Mesothelial cell of epicardium (in vitro differentiated cells): ENCODE measurements around the gene LILRB5. TPM values are rescaled to one million over a fixed set of nuclear protein-coding genes. Genes with fewer than 3 reads are reported as not detected.

Source experiments
- DNase-seq, 2 experiments: peaks; one replicate each; pipeline ENCODE4 v3.0.0; 2021; ENCODE audit warnings: low spot score in 2 of 2; ENCODE audit not compliant: unreplicated experiment in 2 of 2
- H3K27ac Mint-ChIP-seq: 2 replicates; pipeline ENCODE4 v1.8.0; 2021; ENCODE audit warnings: mixed read lengths
- H3K27me3 Mint-ChIP-seq: 2 replicates; pipeline ENCODE4 v1.8.0; 2021; ENCODE audit warnings: low read depth, mixed read lengths
- H3K36me3 Mint-ChIP-seq: 2 replicates; pipeline ENCODE4 v1.8.0; 2021; ENCODE audit warnings: mixed read lengths
- H3K4me1 Mint-ChIP-seq: 2 replicates; pipeline ENCODE4 v1.8.0; 2021; ENCODE audit warnings: mixed read lengths
- H3K4me3 Mint-ChIP-seq: 2 replicates; pipeline ENCODE4 v1.8.0; 2021; ENCODE audit warnings: mild to moderate bottlenecking, moderate library complexity, mixed read lengths
- H3K9me3 Mint-ChIP-seq: 2 replicates; pipeline ENCODE4 v1.8.0; 2021; ENCODE audit warnings: mixed read lengths
- total RNA-seq: library from RNA; stranded (reverse); gene quantifications from 3 replicates; pipeline ENCODE4 v1.2.1, GENCODE V29; 2021
- TF ChIP-seq, protein P1 (sequence below): fragments of 200-600 bp; sonication (generic); IDR thresholded peaks from one replicate; pipeline ENCODE4 v1.5.0; 2021; ENCODE audit warnings: antibody characterized with exemption; ENCODE audit not compliant: unreplicated experiment

Gene LILRB5
- total RNA-seq, 1 donor from 2014 or later, result not detected

DNA sequence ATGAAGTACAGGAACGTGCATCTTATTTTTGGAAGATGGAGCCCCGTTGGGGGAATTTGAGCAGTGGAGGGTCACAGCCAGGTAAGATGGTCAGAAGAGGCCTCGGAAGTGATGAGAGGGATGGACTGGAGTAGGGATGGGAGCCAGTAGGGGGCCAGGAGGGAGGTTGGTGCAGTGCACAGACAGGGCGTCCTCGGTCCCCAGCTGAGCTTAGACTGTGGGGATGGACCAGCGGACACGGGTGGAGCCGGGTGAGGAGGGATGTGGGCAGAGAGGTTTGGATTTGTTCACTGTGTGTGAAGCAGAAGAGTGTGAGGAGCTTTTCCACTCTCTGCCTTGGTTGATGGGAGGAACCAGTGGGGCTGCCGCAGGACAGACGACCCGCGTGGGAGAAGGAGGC, 45.8 kb downstream of the LILRB5 start:
- Mint-ChIP-seq H3K4me3 (no peak overlapping the region), H3K27ac (peak overlapping the region; percentile 75), H3K36me3 (peaks cover 22% of the 10 kb centered on the region), H3K9me3 (no peaks in the 10 kb centered on the region), H3K4me1 (peaks cover 39% of the 10 kb centered on the region), H3K27me3 (no peaks in the 10 kb centered on the region)
- TF ChIP-seq, protein P1, sequence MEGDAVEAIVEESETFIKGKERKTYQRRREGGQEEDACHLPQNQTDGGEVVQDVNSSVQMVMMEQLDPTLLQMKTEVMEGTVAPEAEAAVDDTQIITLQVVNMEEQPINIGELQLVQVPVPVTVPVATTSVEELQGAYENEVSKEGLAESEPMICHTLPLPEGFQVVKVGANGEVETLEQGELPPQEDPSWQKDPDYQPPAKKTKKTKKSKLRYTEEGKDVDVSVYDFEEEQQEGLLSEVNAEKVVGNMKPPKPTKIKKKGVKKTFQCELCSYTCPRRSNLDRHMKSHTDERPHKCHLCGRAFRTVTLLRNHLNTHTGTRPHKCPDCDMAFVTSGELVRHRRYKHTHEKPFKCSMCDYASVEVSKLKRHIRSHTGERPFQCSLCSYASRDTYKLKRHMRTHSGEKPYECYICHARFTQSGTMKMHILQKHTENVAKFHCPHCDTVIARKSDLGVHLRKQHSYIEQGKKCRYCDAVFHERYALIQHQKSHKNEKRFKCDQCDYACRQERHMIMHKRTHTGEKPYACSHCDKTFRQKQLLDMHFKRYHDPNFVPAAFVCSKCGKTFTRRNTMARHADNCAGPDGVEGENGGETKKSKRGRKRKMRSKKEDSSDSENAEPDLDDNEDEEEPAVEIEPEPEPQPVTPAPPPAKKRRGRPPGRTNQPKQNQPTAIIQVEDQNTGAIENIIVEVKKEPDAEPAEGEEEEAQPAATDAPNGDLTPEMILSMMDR, result no peak
- no peak for DNase-seq

DNA sequence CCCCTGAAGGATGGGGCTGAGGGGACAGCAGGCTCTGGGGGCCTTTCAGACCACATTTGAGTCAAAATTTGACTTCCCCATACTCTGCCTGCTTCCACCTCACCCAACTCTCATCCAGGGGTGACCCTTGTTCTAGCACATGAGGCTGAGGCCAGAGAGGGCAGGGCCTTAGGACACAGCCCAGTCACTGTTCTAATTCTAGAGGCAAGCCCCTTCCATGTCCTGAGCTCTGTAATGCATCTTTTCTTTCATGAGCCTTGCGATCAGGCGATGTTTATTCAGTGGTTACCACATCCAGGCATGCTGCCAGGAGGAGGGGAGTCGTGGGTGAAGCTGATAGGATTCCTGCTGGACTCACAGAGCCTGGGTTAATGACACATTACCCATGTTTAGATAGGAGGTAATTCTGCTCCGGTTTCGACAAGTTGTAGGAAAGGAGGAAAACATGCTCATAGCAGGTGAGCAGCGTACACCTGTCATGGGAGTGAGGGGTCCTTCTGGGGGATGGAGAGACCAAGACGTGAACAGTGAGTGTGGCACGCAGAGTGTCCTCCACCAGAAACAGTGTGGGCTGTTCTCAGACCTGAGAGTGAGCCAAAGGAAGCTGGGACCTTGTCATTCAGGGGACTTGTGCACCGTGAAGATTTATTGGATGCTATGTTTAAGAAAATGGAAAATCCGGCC, 47.1 kb downstream of the LILRB5 start:
- H3K9me3 Mint-ChIP-seq, result no peaks in the 10 kb centered on the region
- H3K27me3 Mint-ChIP-seq, result no peaks in the 10 kb centered on the region
- peak in 1 of 2 experiments; percentile 79 for DNase-seq
- H3K36me3 Mint-ChIP-seq, result peaks cover 24% of the 10 kb centered on the region
- H3K27ac Mint-ChIP-seq, result peak overlapping the region; percentile 81
- TF ChIP-seq, protein P1, result no peak
- no peak overlapping the region for H3K4me3 Mint-ChIP-seq
- H3K4me1 Mint-ChIP-seq, result peaks cover 45% of the 10 kb centered on the region

DNA sequence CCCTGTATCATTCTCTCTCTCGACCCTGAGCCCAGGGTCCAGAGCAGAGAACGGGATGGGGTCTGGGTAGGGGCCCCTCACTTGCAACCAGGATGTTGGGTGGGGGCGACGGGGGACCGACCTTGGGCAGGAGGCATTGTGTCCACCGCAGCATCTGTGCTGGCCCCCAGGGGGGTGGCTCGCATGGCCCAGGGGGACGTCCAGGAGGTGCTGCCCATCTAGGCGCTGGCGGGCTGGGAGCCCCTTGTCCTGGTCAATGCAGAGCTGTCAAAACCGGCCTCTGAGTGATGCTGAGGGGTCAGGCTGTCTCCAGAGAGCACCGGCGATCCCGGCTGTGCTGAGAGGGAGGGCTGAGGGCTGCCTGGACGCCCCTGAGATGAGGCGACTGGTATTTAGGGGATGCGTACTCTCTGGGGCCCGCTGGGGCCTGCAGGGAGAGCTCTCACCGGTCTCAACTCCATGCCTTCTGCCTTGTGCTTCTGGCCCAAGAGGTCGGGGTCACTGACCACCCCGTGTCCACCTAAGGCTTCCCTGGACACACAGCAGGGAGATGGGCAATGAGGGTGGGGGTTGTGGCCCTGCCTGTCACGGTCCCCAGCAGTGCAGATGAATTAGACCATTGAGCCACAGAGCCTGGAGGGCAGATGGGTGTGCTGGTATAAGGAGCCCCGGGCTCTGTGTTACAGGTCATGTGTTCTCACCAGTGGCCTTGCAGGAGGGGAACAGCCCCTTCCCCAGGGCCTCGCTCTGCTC, 47.8 kb downstream of the LILRB5 start:
- Mint-ChIP-seq H3K27ac (peak overlapping the region; percentile 81), H3K9me3 (no peaks in the 10 kb centered on the region), H3K27me3 (no peaks in the 10 kb centered on the region), H3K4me3 (no peak overlapping the region), H3K36me3 (peaks cover 26% of the 10 kb centered on the region), H3K4me1 (peaks cover 52% of the 10 kb centered on the region)
- no peak for DNase-seq
- TF ChIP-seq, protein P1, result no peak

DNA sequence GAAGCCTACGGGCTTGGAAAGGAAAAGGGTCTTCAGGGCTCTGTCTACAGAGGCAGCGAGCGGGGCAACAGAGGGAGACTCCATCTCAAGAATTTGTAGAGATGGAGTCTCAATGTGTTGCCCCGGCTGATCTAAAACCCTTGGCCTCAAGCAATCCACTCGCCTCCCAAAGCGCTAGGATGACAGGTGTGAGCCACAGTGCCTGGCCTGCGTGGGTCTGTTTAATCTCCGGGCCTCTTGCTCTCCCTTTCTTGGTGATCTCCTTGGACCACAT, 48.4 kb downstream of the LILRB5 start:
- no peaks in the 10 kb centered on the region for H3K9me3 Mint-ChIP-seq
- peaks cover 26% of the 10 kb centered on the region for H3K36me3 Mint-ChIP-seq
- peaks cover 56% of the 10 kb centered on the region for H3K4me1 Mint-ChIP-seq
- no peak overlapping the region for H3K4me3 Mint-ChIP-seq
- peak overlapping the region; percentile 94 for H3K27ac Mint-ChIP-seq
- no peaks in the 10 kb centered on the region for H3K27me3 Mint-ChIP-seq
- DNase-seq, result no peak
- TF ChIP-seq, protein P1, result no peak

DNA sequence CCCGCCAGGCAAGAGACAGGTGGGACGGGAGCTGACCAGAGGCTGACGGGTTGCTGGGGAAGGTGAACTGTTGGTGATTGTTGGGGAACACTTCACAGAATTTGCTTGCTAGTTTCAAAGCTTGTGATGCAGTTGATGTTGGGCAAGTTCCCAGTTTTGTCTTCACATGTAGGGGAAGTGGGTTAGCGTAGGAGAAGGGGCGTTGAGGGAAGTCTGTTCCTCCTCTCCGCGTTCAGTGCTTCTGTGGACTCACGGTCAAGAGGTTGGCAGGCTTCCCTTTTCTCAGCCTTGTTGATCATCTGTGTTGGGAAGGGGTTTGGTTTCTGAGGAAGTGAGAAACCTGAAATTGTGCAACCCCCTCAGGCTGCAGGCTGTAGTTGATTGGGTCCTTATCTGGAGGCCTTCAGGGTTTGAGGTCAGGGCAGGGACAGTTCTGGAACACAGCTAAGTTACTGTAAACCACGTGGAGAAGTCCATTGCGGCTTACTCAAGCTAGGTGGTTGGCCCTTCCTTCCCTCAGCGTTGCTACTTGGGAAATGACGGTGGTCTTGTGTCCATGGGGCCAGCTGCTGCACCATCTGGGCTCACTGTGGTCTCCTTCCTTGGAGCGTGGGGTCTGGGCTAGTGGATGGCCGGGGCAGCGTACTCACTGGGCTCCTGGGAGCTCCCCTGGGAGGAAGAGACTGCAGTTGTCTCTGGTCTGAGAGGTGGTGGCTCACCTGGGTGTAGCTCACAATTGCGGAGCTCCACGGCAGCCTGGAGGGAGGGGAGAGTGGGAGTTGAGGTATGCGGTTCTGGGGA, 48.9 kb downstream of the LILRB5 start:
- peaks cover 61% of the 10 kb centered on the region for H3K4me1 Mint-ChIP-seq
- H3K9me3 Mint-ChIP-seq, result no peaks in the 10 kb centered on the region
- H3K27ac Mint-ChIP-seq, result peak overlapping the region; percentile 94
- no peaks in the 10 kb centered on the region for H3K27me3 Mint-ChIP-seq
- TF ChIP-seq, protein P1, result no peak
- H3K4me3 Mint-ChIP-seq, result no peak overlapping the region
- DNase-seq, result no peak
- H3K36me3 Mint-ChIP-seq, result peaks cover 28% of the 10 kb centered on the region
